NCI-H2029 (cell line): ENCODE measurements around the gene FPR1.

Experiments
- DNase-seq: peaks from one replicate; lab custom pipeline; 2025; lab: John Stamatoyannopoulos, UW

FPR1 gene

GRCh38 chr19:51735759-51736449, 15.8 kb downstream of the FPR1 start:
- no peak for DNase-seq

GRCh38 chr19:51733742-51734522, 17.7 kb downstream of the FPR1 start:
- no peak for DNase-seq

GRCh38 chr19:51729781-51730180, 21.9 kb downstream of the FPR1 start:
- no peak for DNase-seq

GRCh38 chr19:51727349-51727880, 24.3 kb downstream of the FPR1 start:
- DNase-seq: no peak

GRCh38 chr19:51726049-51726448, 25.6 kb downstream of the FPR1 start:
- DNase-seq: no peak

GRCh38 chr19:51724543-51724942, 27.1 kb downstream of the FPR1 start:
- DNase-seq: no peak

- DNase-seq: no peak
Observed at GRCh38 chr19:51722492-51722891, 29.2 kb downstream of the FPR1 start.

- no peak for DNase-seq
Observed at GRCh38 chr19:51721905-51722304, 29.8 kb downstream of the FPR1 start.

GRCh38 chr19:51719251-51719988, 32.3 kb downstream of the FPR1 start:
- DNase-seq: no peak

GRCh38 chr19:51716925-51717324, 34.8 kb downstream of the FPR1 start:
- no peak for DNase-seq

GRCh38 chr19:51715850-51716249, 35.8 kb downstream of the FPR1 start:
- DNase-seq: no peak

- no peak for DNase-seq
Observed at GRCh38 chr19:51714848-51715247, 36.8 kb downstream of the FPR1 start.

- DNase-seq: no peak
Observed at GRCh38 chr19:51713319-51714285, 38.1 kb downstream of the FPR1 start.

GRCh38 chr19:51712461-51713081, 39.1 kb downstream of the FPR1 start:
- no peak for DNase-seq

GRCh38 chr19:51711702-51712101, 40.0 kb downstream of the FPR1 start:
- DNase-seq: no peak

GRCh38 chr19:51710163-51710562, 41.5 kb downstream of the FPR1 start:
- DNase-seq: no peak

- DNase-seq: no peak
Observed at GRCh38 chr19:51709575-51709974, 42.1 kb downstream of the FPR1 start.

- no peak for DNase-seq
Observed at GRCh38 chr19:51708811-51709210, 42.9 kb downstream of the FPR1 start.

GRCh38 chr19:51706885-51707284, 44.8 kb downstream of the FPR1 start:
- no peak for DNase-seq

- DNase-seq: no peak
Observed at GRCh38 chr19:51706296-51706695, 45.4 kb downstream of the FPR1 start.

- no peak for DNase-seq
Observed at GRCh38 chr19:51704626-51705025, 47.1 kb downstream of the FPR1 start.
